NCI-H510A (cell line): ENCODE measurements around the gene BPIFB3.

Experiments
- DNase-seq: peaks from one replicate; lab custom pipeline; 2025; lab: John Stamatoyannopoulos, UW

Gene BPIFB3, protein sequence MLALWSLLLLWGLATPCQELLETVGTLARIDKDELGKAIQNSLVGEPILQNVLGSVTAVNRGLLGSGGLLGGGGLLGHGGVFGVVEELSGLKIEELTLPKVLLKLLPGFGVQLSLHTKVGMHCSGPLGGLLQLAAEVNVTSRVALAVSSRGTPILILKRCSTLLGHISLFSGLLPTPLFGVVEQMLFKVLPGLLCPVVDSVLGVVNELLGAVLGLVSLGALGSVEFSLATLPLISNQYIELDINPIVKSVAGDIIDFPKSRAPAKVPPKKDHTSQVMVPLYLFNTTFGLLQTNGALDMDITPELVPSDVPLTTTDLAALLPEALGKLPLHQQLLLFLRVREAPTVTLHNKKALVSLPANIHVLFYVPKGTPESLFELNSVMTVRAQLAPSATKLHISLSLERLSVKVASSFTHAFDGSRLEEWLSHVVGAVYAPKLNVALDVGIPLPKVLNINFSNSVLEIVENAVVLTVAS

DNA sequence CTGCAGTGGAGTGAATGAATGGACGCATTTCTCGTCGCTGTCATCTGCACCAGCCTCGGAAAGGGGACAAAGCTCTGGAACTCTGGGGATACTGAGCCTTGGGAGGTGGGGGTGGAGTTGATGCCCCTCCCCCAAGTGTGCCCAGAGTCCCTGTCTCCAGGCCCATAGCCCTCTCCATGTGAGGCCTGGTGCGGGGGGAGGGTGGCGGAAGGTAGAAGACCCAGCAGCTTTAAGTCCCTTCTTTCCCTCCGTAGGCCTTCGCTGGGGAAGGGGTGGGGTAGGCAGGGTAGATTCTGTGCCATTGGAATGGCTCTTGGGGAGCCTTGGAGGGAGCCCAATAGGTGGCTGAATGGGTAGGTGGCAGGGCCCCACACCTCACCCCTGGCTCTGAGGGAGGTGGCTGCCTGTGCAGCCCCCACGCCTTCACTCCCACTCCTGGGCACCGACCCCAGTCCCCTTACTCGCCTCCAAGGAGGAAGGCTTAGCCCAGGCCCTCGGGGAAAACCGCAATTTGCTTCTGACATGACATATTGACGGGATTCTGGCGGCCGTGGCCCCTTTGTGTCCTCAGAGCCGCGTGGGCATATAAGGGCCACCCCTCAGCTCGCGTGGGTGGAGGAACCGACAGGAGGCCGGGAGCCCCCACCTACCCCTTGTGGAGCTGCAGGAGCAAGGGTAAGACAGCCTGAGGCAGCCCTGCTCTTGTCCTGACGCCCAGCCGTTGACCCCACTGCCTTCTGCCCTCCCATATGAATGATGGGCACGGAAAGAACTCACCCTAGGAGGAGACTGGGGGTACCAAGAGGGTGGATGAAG lies at the start of gene BPIFB3:
TSS of gene BPIFB3 (plus strand) at position 613 of the 816 bp plus-strand sequence. CDS start 1,533 bp downstream, outside the sequence.
- DNase-seq: no peak

DNA sequence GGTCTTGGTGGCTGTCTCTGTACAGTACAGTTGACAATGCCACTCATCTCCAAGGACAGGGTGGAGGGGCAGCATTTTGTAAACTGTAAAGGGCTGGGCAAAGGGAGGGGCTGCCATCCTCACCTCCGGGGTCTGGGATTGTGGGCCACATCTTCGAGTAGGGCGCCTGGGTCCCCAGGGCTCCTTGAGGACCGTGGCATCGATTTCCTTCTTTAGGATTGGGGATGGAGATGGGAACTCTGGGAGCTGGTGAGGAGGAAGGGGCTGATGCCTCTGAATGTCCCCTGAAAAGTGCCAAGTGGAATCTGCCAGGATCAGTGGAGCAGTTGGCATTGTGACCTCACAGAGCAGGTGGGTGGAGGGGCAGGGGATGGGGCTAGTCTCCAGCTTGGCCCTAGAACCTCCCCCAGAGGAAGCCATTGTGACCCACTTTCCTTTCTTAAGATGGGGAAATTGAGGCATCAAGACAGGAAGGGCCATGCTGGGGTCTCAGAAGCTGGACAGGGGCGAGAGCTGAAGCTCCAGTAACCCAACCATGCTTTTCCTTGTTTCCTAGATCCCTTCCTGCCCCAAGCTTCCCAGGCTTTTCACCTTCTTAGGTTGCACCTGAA lies 49.5 kb upstream of the BPIFB3 start, which contains the start of gene SUN5:
TSS of gene SUN5 (minus strand) at position 293 of the 611 bp plus-strand sequence. CDS start at position 200, 93 bp downstream.
- DNase-seq: no peak

DNA sequence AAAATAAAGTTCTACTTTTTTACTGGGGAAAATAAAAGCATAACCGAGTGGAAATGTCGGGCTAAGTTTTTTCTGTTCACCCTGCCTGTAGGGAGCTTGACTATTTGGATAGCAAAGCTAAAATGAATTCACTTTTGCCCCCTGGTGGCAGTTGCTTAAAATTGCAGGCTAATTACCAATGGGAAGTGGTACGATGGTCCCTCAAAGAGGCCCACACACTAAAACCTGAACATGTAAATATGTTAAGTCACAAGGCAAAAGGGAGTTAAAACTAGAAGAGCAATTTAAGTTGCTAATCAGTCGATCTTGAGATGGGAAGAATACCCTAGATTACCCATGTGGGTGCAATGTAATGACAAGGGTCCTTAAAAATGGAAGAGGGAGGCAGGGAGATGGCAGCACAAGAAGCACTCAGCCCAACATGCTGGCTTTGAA lies 48.6 kb upstream of the BPIFB3 start:
- DNase-seq: no peak

DNA sequence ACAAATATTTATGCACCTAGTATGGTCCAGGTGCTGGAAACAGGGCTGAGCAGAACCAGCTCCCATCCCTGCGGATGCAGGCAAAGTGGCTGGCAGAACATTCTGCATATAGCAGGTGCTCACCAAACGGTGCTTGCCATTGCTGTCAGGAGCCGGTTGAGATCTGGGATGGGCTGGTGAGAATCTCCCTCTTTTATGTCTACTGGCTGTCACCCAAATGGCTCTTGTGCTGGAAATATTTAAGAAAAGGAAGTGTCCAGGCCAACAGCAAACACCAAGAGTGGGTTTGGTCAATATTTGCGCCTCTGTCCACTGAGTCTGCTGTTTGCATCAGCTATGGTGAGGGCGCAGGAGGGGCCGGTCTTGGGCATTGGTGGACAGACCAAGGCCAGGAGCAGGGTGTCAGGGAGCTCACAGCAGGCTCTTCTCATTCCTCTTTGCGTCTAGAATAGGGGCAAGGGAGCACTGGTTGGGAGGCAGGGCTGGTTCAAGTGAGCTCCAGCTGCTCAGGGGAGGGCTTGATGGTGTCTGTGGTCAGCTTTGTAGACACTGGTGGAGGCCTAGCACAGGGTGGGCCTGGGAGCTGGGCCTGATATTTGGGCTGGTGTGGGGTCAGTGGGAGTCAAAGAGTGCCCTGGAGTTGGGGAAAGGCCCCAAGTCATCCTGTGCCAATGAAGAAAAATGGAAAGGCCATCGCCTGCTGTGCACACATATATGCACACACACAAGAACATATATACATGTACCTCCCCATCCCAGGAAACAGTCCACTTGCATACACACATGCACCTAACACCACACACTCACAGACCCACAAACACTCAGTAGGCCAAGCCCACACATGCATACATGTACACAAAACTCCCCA lies 47.6 kb upstream of the BPIFB3 start:
- DNase-seq: no peak

- DNase-seq: no peak
Observed at GRCh38 chr20:33006776-33007375, 46.8 kb upstream of the BPIFB3 start.

DNA sequence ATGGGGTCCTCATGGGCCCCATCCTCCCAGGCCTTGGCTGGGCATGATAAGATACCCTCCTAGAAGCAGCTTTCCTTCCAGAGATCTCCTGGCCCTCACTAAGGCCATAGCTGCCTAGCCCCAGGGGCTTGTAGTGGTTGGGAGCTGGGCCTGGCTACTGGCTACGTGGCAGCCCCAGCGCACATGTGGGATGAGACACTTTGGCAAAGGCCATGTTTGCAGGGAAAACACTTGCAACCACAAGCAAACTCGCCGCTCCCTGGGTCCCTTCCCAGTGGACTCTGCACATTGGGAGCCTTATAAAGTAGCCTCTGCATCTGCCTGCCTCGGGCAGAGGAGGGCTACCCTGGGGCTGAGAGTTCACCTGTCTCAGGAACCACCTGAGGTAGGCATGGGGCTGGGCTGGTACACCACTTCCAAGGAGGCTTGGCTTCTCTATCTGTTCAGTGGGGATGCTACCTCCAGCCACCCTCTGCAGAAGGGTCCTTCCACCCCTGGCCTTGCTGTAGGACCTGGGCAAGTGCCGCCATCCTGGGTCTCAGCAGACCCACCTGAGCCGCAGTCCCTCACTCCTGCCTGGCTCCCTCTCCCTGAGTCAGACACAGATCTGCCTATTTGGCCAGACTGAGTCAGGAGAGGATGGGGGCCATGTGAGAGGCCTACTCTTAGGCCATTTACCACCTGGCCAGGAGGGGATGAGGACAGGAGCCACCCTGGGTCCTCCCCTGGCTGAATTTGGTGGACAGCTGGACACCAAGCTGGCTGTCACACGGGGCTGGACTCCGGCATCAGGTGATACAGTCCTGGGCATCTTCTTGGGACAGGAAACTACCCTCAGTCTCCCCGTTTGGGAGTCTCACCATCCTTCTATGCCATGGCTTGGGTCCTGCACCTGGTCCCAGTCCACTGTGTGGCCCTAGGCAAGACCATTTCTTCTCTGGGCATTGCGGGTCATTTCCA lies 46.0 kb upstream of the BPIFB3 start, which contains the start of gene BPIFB2:
TSS of gene BPIFB2 (plus strand) at position 329 of the 960 bp plus-strand sequence. CDS start 871 bp downstream, outside the sequence.
- no peak for DNase-seq

DNA sequence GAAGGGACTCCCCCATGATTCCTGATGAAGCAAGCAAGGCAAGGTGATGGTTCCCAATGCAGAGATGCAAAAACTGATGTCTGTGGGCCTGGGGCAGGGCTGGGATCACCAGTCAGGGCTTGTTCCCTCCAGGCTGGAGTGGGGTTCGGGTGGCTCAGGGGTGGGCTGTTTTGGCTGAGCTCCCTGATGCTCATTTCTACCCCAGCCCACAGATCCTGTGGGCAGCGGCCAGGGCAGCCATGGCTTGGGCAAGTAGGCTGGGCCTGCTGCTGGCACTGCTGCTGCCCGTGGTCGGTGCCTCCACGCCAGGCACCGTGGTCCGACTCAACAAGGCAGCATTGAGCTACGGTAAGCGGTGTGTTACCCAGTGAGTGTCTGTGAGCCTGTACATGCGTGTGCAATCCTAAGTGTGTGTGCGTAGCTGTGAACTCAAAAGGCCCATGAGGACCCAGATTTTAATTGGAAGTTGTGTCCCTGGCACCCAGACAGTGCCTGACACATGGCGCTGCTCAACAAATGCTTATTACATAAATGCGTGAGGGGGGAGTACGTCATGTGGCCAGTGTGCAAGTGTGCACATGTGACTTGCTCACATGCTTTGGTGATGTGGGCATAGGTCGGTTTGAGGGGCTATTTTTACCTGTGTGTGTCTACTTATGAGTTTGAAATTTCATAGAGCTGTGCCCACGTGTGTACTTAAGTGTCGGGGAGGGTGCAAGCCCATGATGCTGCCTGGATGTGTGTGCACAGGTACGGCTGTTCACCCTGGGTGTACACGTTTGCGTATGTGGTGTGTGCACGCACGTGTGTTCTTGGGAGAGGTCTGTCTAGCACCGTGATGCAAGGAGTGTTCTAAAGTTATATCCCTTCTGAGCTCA lies 45.1 kb upstream of the BPIFB3 start:
- DNase-seq: no peak

DNA sequence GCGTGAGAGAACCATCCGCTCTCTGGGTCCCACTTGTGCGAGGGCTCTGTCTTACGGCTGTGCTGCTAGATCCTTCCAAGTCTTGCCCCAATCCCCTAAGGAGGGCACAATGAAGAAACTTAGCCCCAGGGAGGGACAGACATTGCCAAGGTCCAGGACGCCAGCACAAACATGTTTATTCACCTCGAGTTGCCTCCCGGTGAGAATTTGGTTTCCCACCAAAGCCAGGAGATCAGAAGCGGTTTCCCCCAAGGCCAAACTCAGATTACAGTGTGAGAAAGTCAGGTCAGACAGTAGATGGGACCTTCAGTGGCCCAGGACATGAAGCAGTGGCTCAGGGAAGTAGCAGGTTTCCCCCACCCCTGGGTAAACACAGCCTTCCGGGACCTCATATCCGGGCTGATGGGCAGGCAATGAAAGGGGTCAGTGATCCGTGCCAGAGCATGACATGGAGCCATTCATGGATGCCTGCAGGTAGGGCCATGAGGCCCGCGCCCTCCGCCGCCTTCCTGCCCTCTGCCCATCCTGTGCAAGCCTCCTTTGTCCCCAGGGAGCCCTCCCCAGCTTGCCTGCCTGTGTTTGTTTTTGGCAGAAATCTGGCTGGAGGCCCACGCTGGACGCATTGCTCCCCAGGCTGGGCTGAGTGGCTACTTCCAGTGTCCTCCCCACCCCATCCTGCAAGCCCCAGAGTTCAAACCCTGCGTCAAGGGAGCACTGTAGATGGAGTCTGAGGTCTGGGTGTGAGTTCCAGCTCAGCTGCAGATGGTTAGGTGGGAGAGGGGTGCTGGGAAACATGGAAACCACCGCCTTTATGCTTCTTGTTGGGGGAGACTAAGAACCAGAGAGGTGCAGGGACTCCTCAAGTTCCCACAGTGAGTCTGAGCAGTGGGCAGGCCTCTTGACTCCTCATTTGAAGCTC lies 44.2 kb upstream of the BPIFB3 start:
- no peak for DNase-seq

- DNase-seq: no peak
Observed at GRCh38 chr20:33010133-33010504, 43.6 kb upstream of the BPIFB3 start.

- no peak for DNase-seq
Observed at GRCh38 chr20:33010674-33011449, 42.8 kb upstream of the BPIFB3 start.

GRCh38 chr20:33012327-33013189 lies 41.1 kb upstream of the BPIFB3 start:
- no peak for DNase-seq

GRCh38 chr20:33013701-33014326 lies 39.9 kb upstream of the BPIFB3 start:
- no peak for DNase-seq

DNA sequence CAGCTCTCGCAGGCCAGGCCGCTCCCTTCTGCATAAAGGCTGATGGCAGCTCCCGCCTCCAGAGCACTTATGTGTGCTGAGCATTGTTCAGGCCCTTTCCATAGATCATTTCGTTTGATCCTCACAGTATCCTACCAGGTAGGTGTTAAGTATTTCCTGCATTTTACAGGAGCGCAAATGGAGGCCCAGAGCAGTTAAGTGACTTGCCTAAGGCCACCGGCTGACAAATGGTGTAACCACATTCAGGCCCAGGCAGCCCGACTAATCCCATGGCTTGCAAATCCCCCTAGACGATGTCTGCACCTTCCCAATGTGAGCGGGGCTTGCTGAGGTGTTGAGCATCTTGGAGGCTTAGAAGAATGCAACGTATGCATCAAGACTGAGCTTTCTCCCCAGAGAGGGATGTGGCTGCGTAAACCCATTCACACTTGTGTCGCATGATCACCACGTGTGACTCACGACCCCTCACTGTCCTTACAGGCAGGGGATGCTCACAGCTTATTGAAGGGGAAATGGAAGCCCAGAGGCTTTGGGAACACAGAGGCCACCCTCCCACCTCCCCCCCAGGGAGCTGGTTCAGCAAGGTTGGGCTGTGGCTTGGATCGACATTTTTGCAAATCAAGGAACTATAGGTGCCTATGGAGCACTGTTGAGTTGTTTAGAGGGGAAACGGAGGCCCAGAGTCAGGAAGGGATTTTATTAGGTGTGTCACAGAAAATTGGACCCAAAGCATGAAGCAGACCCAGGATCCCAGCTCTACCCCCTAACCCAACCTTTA lies 39.2 kb upstream of the BPIFB3 start:
- no peak for DNase-seq

DNA sequence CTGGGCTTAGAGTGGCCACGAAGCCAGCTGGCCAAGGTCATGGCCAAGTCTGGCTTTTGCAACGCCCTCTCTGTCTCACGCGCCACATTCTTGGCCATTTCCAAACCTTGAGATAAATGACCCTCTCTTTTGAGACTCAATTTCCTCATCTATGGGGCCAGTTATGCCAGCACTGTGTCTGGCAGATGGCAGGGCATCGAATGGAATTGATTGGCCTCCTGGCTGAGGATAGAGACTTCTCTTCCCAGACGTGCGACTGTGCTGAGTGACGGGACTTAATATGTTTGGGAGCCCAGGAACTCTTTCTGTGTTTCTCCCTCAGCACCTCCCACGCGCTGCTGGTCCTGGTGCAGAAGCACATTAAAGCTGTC lies 38.6 kb upstream of the BPIFB3 start:
- DNase-seq: no peak
